Fibroblast of gingiva (primary cell): ENCODE results near the gene SERPIND1.
"Not testable (repeated sequence)": the region's sequence is repeated elsewhere in the genome, so short reads cannot be mapped to it uniquely, and the experiment has no call there.

ENCODE experiments used
- DNase-seq: peaks from one replicate; pipeline ENCODE4 v3.0.0-alpha.2; 2011; ENCODE audit warnings: low read depth

SERPIND1 gene

GRCh38 chr22:20815477-20816050, 41.7 kb downstream of the SERPIND1 start:
- DNase-seq: no peak

- no peak for DNase-seq
These were observed 42.6 kb downstream of the SERPIND1 start for GRCh38 chr22:20816559-20816958.

- DNase-seq: no peak
These were observed 44.6 kb downstream of the SERPIND1 start for GRCh38 chr22:20818471-20818870.

GRCh38 chr22:20819471-20819870, 45.6 kb downstream of the SERPIND1 start:
- no peak for DNase-seq

- DNase-seq: not testable (repeated sequence)
These were observed 47.9 kb downstream of the SERPIND1 start for GRCh38 chr22:20821717-20822239.

GRCh38 chr22:20822240-20822639, 48.3 kb downstream of the SERPIND1 start:
- no peak for DNase-seq

GRCh38 chr22:20823264-20823663, 49.4 kb downstream of the SERPIND1 start:
- DNase-seq: no peak

- not testable (repeated sequence) for DNase-seq
These were observed 51.3 kb downstream of the SERPIND1 start for GRCh38 chr22:20825216-20825615.

GRCh38 chr22:20825624-20826023, 51.7 kb downstream of the SERPIND1 start:
- DNase-seq: no peak

GRCh38 chr22:20826373-20827152, 52.6 kb downstream of the SERPIND1 start:
- DNase-seq: not testable (repeated sequence)

GRCh38 chr22:20829491-20830134, 55.7 kb downstream of the SERPIND1 start:
- DNase-seq: no peak

- no peak for DNase-seq
These were observed 59.3 kb downstream of the SERPIND1 start for GRCh38 chr22:20833225-20833665.

GRCh38 chr22:20834206-20834605, 60.3 kb downstream of the SERPIND1 start:
- no peak for DNase-seq

- no peak for DNase-seq
These were observed 60.8 kb downstream of the SERPIND1 start for GRCh38 chr22:20834725-20835124.
